Breast epithelium (tissue), 3 donors: Measurements from ENCODE around the gene ZNF438.

Source experiments
- CTCF ChIP-seq, 3 donors: fragments of 450-650 bp; IDR thresholded peaks; one replicate each; pipeline ENCODE4 v1.5.1; 2016 to 2017; ENCODE audit warnings: antibody characterized with exemption in 3 of 3, mild to moderate bottlenecking in 3 of 3, moderate library complexity in 3 of 3
- POLR2A ChIP-seq: fragments of 450-650 bp; IDR thresholded peaks from one replicate; pipeline ENCODE4 v1.6.1; 2016; ENCODE audit warnings: antibody characterized with exemption, mild to moderate bottlenecking, moderate library complexity
- POLR2AphosphoS5 ChIP-seq, 3 donors: sonication (generic); formaldehyde crosslinking; IDR thresholded peaks; one replicate each; pipeline ENCODE4 v1.6.1; 2017; ENCODE audit warnings: antibody characterized with exemption in 3 of 3

- TF ChIP-seq POLR2A (no peak), CTCF (IDR thresholded peaks at IDR 0.05) (no peak), POLR2AphosphoS5 (IDR thresholded peaks at IDR 0.05) (no peak)
Observed at GRCh38 chr10:30939643-30940251, 91.9 kb downstream of the ZNF438 start.
